ENCODE measurements around the gene CEP104.

- TF ChIP-seq CTCF (conservative IDR thresholded peaks at IDR 0.05 in 1 of 2, IDR thresholded peaks at IDR 0.05 in 1 of 2; ENCODE audit: low read depth in 1 of 2, low read length in 2 of 2) = no peak
- TF ChIP-seq EZH2 (IDR thresholded peaks at IDR 0.05; ENCODE audit: low read length, missing control alignments) = no peak
These were observed 17.7 kb upstream of the CEP104 start for GRCh38 chr1:3874736-3875135.

Measured in fibroblast of lung (primary cell).